IPS-NIHi7 (cell line): ENCODE measurements around the gene KCNQ2.
"Not testable (repeated sequence)": the region's sequence is repeated elsewhere in the genome, so short reads cannot be mapped to it uniquely, and the experiment has no call there.

Experiments
- DNase-seq: peaks from one replicate; pipeline ENCODE4 v3.0.0; 2012; ENCODE audit warnings: mixed read lengths; ENCODE audit errors: extremely low spot score

The KCNQ2 gene

GRCh38 chr20:63471981-63472831, at the start of gene KCNQ2:
KCNQ2 (minus strand) TSS chr20:63472655; CDS start chr20:63472463, 192 bp downstream.
- DNase-seq: peak; percentile 71

GRCh38 chr20:63521602-63522001, 49.1 kb upstream of the KCNQ2 start:
- DNase-seq: no peak

DNA sequence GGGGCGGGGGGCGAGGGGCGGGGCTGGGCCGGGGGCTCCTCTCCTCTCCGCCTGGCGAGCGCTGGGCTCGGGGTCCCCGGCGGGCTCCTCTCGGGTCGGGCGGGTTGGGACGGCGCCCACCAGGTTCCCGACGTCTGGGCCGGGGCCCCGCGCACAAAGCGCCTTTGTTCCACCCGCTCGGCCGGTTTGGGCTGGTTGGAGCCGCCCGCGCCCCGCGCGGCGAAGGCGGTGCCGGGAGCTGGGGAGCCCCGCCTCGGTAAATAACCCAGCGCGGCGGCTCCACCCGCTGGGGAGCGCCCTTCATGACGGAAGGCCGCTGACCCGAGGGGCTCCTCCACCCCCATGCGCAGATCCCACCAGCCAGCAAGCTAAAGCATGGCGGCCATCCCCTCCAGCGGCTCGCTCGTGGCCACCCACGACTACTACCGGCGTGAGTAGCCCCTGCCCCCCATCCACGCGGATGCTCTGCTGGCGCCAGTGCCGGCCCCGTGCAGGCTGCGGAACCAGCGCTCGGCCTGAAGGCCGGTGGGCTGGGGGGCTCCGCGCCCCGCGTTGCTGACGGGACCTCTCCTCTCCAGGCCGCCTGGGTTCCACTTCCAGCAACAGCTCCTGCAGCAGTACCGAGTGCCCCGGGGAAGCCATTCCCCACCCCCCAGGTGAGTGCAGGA, 48.6 kb upstream of the KCNQ2 start:
- peak; percentile 76 for DNase-seq

DNA sequence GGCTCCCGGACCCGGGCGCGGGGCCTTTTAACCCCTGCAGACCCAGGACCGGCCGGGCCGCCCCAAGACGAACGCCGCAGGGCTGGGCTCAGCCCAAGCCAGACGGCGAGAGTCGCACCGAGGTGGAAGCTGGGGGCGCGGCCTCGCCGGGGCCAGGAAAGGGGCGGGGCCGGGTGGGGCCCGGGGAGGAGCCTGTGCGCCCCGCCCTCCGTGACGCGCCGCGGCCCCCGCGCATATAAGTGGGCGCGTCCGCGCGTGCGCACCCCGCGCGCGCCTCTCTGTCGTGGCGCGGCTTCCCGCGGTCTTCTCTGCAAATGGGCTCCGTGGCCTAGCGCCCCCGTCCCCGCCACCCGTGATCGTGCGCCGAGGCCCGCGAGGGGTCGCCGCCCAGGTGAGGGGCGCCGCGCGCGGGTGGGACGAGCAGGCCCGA, 48.1 kb upstream of the KCNQ2 start, which contains the start of gene PPDPF:
TSS of gene PPDPF (plus strand) at position 262 of the 430 bp plus-strand sequence. CDS start 544 bp downstream, outside the sequence.
- peak; percentile 96 for DNase-seq

- peak; percentile 78 for DNase-seq
Observed at GRCh38 chr20:63519668-63520503, 47.4 kb upstream of the KCNQ2 start.

DNA sequence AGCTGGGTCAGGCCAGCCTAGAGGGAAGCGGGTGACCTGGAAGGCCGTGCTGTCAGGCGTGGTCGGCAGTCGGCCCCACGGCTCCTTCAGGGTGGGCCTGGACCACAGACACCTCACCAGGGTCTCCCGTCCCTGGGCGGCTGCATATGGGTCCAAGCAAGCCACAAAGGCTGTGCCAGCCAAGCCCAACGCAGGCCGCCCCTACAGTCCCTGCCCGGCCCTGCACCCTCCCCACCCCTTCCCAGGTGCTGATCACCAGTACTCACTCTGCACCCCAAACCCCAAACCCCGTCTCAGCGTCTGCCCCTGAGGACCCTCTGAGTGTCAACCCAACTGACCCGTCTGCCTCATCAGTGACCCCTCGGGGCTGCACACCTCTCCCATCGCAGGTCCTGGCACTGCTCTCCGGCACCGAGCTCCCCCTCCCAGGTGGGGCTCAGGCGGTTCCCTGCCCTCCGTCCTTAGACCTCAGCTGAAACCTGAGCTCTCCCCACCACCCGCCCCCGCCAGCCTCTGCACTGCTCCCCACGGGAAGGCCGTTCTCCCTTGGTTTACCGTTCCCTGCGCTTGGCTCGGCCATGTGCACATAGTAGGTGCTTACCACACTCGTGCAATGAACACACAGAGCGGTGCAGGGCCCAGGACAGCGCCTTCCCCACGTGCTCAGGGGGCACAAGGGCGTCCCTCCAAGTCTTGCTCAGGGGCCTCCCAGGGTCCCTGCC, 46.7 kb upstream of the KCNQ2 start:
- DNase-seq: no peak

GRCh38 chr20:63518351-63518861, 46.0 kb upstream of the KCNQ2 start:
- no peak for DNase-seq

DNA sequence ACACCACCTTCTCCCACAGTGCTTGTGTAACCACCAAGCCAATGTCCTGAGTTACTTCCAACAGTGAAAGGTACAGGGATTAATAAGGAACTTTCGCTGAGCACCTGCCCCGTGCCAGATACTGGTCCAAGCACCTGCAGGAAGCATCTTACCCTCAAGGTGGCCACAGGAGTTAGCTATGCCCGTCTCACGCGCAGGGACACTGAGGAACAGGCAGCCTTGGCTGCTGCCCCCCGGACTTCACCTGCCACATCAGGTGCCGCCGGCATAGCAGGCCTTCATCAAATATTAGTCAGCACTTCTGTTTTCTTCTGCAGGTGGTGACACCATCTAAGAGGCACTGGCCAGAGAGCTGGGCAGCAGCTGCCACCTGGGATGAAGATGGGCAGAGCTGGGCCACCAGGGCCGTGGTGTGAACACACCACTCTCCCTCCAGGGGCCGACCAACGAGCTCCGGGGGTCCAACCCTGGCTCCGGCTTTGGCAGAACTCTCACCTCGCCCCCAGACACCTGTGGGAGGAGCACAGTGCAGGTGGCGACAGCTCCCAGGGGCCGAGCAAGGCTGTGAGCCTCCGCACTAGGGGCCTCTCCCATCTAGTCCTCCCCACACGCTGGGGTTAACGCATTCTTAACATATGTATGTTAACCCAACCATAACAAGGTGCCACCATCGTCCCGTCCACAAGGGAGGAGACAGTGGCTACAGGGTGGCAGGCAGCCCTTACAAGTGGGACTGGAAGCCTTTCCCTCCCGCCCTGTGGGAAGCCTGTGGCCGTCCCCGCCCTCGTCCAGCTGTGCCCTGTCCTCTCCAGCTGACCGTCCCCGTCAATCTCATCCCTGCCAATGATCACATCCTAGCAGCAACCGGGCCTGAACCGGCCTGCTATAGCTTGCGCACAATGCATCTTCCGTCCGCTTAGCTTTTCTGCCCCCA, 45.2 kb upstream of the KCNQ2 start:
- DNase-seq: no peak

DNA sequence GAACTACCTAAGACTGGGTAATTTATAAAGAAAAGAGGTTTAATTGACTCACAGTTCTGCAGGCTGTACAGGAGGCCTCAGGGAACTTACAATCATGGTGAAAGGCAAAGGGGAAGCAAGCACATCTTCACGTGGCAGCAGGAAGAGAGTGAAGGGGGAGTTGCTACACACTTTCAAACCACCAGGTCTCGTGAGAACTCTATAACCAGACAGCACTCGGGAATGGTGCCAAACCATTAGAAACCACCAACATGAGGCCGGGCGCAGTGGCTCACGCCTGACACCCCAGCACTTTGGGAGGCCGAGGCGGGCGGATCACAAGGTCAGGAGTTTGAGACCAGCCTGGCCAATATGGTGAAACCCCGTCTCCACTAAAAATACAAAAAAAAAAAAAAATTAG, 42.1 kb upstream of the KCNQ2 start:
- not testable (repeated sequence) for DNase-seq

DNA sequence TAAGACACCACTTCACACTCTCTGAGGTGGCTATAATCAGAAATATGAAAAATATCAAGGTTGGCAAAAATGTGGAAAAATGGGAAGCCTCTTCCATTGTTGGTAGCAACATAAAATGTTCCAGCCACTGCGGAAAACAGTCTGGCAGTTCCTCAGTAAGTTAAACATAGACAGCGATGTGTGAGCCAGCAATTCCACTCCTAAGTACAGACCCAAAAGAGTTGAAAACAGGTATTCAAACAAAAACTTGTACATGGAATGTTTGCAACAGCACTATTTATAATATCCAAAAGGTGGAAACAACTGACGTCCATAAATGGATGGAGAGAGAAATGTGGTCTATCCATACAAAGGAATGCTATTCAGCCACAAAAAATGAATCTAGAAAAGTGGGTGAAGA, 40.8 kb upstream of the KCNQ2 start:
- DNase-seq: no peak

GRCh38 chr20:63509088-63509564, 36.7 kb upstream of the KCNQ2 start:
- DNase-seq: no peak

DNA sequence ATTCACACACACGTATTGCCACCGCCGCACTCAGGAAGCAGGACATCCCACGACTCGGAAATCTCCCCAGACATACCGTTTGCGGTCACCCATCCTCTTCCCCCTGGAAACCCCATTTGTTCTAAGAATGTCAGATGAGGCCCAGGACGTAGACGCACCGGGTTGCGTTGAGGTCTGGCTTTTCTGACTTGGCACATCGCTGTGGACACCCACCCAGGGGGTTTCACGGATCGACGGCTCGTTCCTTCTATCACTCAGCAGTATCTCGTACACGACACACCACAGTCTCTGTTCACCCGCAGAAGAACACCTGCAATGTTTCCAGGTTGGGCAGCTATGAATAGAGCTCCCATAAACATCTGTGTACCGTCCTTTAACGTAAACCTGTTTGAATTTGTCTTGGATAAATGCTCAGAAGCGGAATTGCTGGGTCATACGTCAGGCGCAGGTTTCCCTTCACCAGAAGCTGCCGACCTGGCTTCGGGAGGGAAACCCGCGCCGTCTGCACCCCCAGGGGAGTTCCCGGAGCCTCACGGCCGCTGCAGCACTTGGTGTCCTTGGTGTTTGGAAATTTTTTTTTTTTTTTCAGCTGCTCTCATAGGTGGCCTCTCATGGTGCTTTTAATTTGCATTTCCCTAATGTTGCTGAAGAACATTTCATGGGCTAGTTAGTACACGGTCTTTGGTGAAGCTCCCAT, 35.8 kb upstream of the KCNQ2 start:
- DNase-seq: no peak

GRCh38 chr20:63507083-63507743, 34.8 kb upstream of the KCNQ2 start:
- DNase-seq: no peak

- no peak for DNase-seq
Observed at GRCh38 chr20:63505723-63506122, 33.3 kb upstream of the KCNQ2 start.

DNA sequence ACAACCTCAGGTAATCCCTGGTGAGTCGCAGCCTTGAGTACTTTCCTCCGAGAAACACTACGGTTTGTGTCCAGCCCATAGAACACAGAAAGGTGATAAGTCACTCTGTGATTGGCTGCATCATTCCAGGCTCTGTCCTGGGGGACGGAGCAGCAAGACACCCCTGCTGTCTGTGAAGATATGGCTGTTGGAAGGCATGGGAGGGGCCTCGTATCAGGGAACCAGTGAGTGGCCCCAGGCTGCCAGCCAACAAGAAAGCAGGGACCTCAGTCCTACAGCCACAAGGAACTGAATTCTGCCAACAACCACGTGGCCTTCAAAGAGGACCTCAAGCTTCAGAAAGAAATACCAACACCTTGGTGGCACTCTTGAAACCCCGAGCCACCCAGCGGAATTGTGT, 32.8 kb upstream of the KCNQ2 start:
- DNase-seq: no peak

DNA sequence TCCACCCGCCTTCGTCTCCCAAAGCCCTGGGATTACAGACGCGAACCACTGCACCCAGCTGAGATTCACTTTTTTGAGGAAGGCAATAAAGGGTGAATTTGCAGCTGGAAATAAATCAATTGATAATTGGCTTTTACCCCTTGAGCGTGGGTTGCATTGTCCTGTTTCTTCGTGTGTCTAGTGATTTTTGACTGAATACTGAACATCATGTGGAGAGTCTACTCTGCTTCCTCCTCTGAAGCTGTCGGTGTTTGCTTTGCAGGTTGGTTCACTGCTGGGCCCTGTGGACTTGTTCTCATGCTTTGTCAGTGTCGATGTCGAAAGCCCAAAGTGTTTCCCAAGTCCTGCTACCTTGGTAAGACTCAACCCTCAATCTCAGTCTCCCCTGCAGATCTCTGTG, 32.2 kb upstream of the KCNQ2 start:
- DNase-seq: no peak

GRCh38 chr20:63503524-63503923, 31.1 kb upstream of the KCNQ2 start:
- DNase-seq: no peak

GRCh38 chr20:63502671-63503172, 30.3 kb upstream of the KCNQ2 start:
- no peak for DNase-seq
